ENCODE data around the gene NDST1. TPM values are rescaled to one million over a fixed set of nuclear protein-coding genes. Genes with fewer than 3 reads are reported as not detected.
"Not testable (repeated sequence)": the region's sequence is repeated elsewhere in the genome, so short reads cannot be mapped to it uniquely, and the experiment has no call there.

The NDST1 gene
- polyA plus RNA-seq, 2 of the 4 experiments (the other 2 are of a cell fraction), result 24.4 to 50.8 TPM

- no peak for FAIRE-seq
- Histone ChIP-seq H3K4me1 (peaks cover 58% of the 10 kb centered on the region), H3K4me2 (peak overlapping the region; percentile 65), H3K4me3 (no peak overlapping the region), H3K27ac (peak overlapping the region; percentile 86 to 96), H3K9me3 (no peaks in the 10 kb centered on the region)
- ChIA-PET POLR2A (interaction anchor here (0.6 to 1.7 kb wide), 6 partner anchors 11 to 167 kb away, joined by 3 to 10 read pairs (median 4); partner anchors contain the start of gene SYNPO), CTCF (interaction anchor here (0.7 to 3.5 kb wide), 12 partner anchors 11 to 182 kb away, joined by 3 to 16 read pairs (median 5); no protein-coding TSS in a partner anchor)
- ATAC-seq, result peak; percentile 72 to 83
- TF ChIP-seq FOSL2 (IDR thresholded peaks at IDR 0.05) (no peak), FOSL2 (CRISPR knock-in tag; IDR thresholded peaks at IDR 0.05) (peak; percentile 44; the same call in 1 of the 2 replicates), CTCF (IDR thresholded peaks at IDR 0.05) (no peak), JUN (IDR thresholded peaks at IDR 0.05) (peak in 1 of 2 experiments; percentile 28; a peak in 1 of 5 replicates), MAX (IDR thresholded peaks at IDR 0.05) (peak; percentile 69), GATA3 (IDR thresholded peaks at IDR 0.05; ENCODE audit: borderline replicate concordance) (peak; percentile 78; the same call in 1 of the 2 replicates), RAD21 (conservative IDR thresholded peaks at IDR 0.05 in 1 of 2, IDR thresholded peaks at IDR 0.05 in 1 of 2) (peak in 1 of 2 experiments; percentile 41; a peak in 1 of 5 replicates), TP53 (CRISPR knock-in tag; IDR thresholded peaks at IDR 0.05) (no peak), EP300 (IDR thresholded peaks at IDR 0.05) (0 out of 5 replicates have a peak, but pooled peaks of 1 of the 2 experiments have one; percentile 67), HOXB13 (CRISPR knock-in tag; IDR thresholded peaks at IDR 0.05; ENCODE audit: low read depth) (no peak)
- peak in 1 of 2 experiments; percentile 90 for DNase-seq (ENCODE audit: low read depth in 1 of 2, low spot score in 1 of 2)
- 40% methylated on average over 12 of the region's 12 CpGs for WGBS (ENCODE audit: missing lambda C conversion rate)
Observed at GRCh38 chr5:150473673-150474358, 34.1 kb upstream of the NDST1 start.

GRCh38 chr5:150476568-150476967, 31.4 kb upstream of the NDST1 start:
- POLR2A ChIA-PET; H3K9me3 ChIP-seq; H3K4me2 ChIP-seq; H3K4me3 ChIP-seq; FAIRE-seq; DNase-seq (ENCODE audit: low read depth in 1 of 2, low spot score in 1 of 2); ATAC-seq; CTCF ChIA-PET: not testable (repeated sequence)
- peak overlapping the region in 1 of 2 experiments; percentile 71; a peak in 3 of 6 replicates for H3K27ac ChIP-seq
- H3K4me1 ChIP-seq, result peaks cover 34% of the 10 kb centered on the region
- 95% methylated on average over 6 of the region's 6 CpGs for WGBS (ENCODE audit: missing lambda C conversion rate)

- WGBS (ENCODE audit: missing lambda C conversion rate), result 77% methylated on average over 2 of the region's 2 CpGs
- H3K9me3 ChIP-seq, result no peaks in the 10 kb centered on the region
- peak overlapping the region in 1 of 2 experiments; percentile 67; a peak in 2 of 6 replicates for H3K27ac ChIP-seq
- ChIA-PET CTCF (interaction anchor here (0.6 to 1.7 kb wide), 6 partner anchors 8 to 81 kb away, joined by 3 to 8 read pairs (median 4); no protein-coding TSS in a partner anchor), POLR2A (interaction anchor here (0.6 kb wide), 1 partner anchor 30 kb away, joined by 3 read pairs; no protein-coding TSS in a partner anchor)
- TF ChIP-seq HEYL (CRISPR knock-in tag; IDR thresholded peaks at IDR 0.05) (no peak), RCOR1 (IDR thresholded peaks at IDR 0.05; ENCODE audit: low read depth, low read length) (no peak), FOSB (CRISPR knock-in tag; IDR thresholded peaks at IDR 0.05) (no peak), NPAS2 (CRISPR knock-in tag; IDR thresholded peaks at IDR 0.05; ENCODE audit: borderline replicate concordance) (no peak), EHMT2 (IDR thresholded peaks at IDR 0.05; ENCODE audit: low read depth) (no peak), RNF2 (IDR thresholded peaks at IDR 0.05; ENCODE audit: borderline replicate concordance, low read depth) (no peak), FOXS1 (CRISPR knock-in tag; IDR thresholded peaks at IDR 0.05) (no peak), HDAC2 (IDR thresholded peaks at IDR 0.05) (no peak), ATOH8 (CRISPR knock-in tag; IDR thresholded peaks at IDR 0.05; ENCODE audit: low read depth) (no peak), SMC3 (IDR thresholded peaks at IDR 0.05) (no peak), CHD2 (IDR thresholded peaks at IDR 0.05; ENCODE audit: low read length, partially characterized antibody) (no peak), ZC3H11A (IDR thresholded peaks at IDR 0.05) (no peak), JUNB (IDR thresholded peaks at IDR 0.05) (no peak), MAFK (IDR thresholded peaks at IDR 0.05; ENCODE audit: partially characterized antibody) (no peak), CBX8 (IDR thresholded peaks at IDR 0.05) (no peak), PHF8 (IDR thresholded peaks at IDR 0.05; ENCODE audit: borderline replicate concordance, low read depth) (no peak), NFE2L2 (conservative IDR thresholded peaks at IDR 0.05; ENCODE audit: low read length) (no peak)
- no peak for FAIRE-seq
- H3K4me1 ChIP-seq, result peaks cover 10% of the 10 kb centered on the region
- no peak overlapping the region for H3K4me3 ChIP-seq
- no peak overlapping the region for H3K4me2 ChIP-seq
- no peak for ATAC-seq
- DNase-seq (ENCODE audit: low read depth in 1 of 2, low spot score in 1 of 2), result no peak
Observed at GRCh38 chr5:150479416-150479815, 28.5 kb upstream of the NDST1 start.
